ENCODE measurements around the gene RPP40. TPM values are rescaled to one million over a fixed set of nuclear protein-coding genes. Genes with fewer than 3 reads are reported as not detected.

Gene RPP40
- total RNA-seq, 1 experiment from 2014 or later = 15.9 TPM

- Histone ChIP-seq H4K20me1 (ENCODE audit: insufficient read depth) (no peaks in the 10 kb centered on the region), H3K9me3 (ENCODE audit: control insufficient read depth in 1 of 2, insufficient read depth in 1 of 2, low read depth in 1 of 2, low read length in 2 of 2) (no peaks in the 10 kb centered on the region), H3K4me2 (ENCODE audit: low read length) (no peak overlapping the region), H3K9me2 (ENCODE audit: insufficient read depth) (no peaks in the 10 kb centered on the region), H3K27me3 (ENCODE audit: insufficient read depth, low read length) (no peaks in the 10 kb centered on the region), H3K9ac (ENCODE audit: low read length) (no peak overlapping the region), H3K36me3 (ENCODE audit: control insufficient read depth in 1 of 2, insufficient read depth in 2 of 2, low read length in 2 of 2) (peaks cover 0 to 7% of the 10 kb centered on the region in 2 experiments; a peak in 2 of 4 replicates), H3K4me1 (ENCODE audit: control insufficient read depth in 1 of 2, insufficient read depth in 2 of 2, low read length in 2 of 2) (no peaks in the 10 kb centered on the region), H2AFZ (ENCODE audit: low read depth, low read length, poor library complexity, severe bottlenecking) (no peak overlapping the region), H3K4me3 (replicated peaks in 1 of 2; ENCODE audit: low read depth in 1 of 2, low read length in 2 of 2) (no peak overlapping the region), H3K27ac (ENCODE audit: low read depth, low read length) (no peak overlapping the region), H3K79me2 (ENCODE audit: insufficient read depth, low read length) (no peaks in the 10 kb centered on the region)
- ChIA-PET CTCF (no interaction called here), POLR2A (no interaction called here), RAD21 (ENCODE audit: low non-redundant PET in 1 of 2, low total read pairs in 2 of 2, uncharacterized antibody in 2 of 2, unreplicated experiment in 2 of 2) (no interaction called here)
- no TSS peak for BruUV-seq (replicated peaks)
- DNase-seq (ENCODE audit: low read depth, low spot score) (no peak), ATAC-seq (no peak)
- TF ChIP-seq TCF7L2 (IDR thresholded peaks at IDR 0.05; ENCODE audit: borderline replicate concordance, extremely low read depth, insufficient read depth, insufficient read length) = no peak
- intact Hi-C loops (cut with micrococcal nuclease) = no loop called here
These were observed 53.8 kb downstream of the RPP40 start for GRCh38 chr6:4950076-4950475.

GRCh38 chr6:4948781-4949450 is 54.9 kb downstream of the RPP40 start:
- intact Hi-C loops (cut with micrococcal nuclease) = no loop called here
- H2AFZ ChIP-seq (ENCODE audit: low read depth, low read length, poor library complexity, severe bottlenecking) = no peak overlapping the region
- no TSS peak for BruUV-seq (replicated peaks)
- RAD21 ChIA-PET (ENCODE audit: low non-redundant PET in 1 of 2, low total read pairs in 2 of 2, uncharacterized antibody in 2 of 2, unreplicated experiment in 2 of 2) = no interaction called here
- POLR2A ChIA-PET = no interaction called here
- no peak for DNase-seq (ENCODE audit: low read depth, low spot score)
- peaks cover 0 to 7% of the 10 kb centered on the region in 2 experiments; a peak in 2 of 4 replicates for H3K36me3 ChIP-seq (ENCODE audit: control insufficient read depth in 1 of 2, insufficient read depth in 2 of 2, low read length in 2 of 2)
- ATAC-seq = no peak
- TF ChIP-seq ELF1 (IDR thresholded peaks at IDR 0.05; ENCODE audit: borderline replicate concordance, low read depth) = no peak
- no peaks in the 10 kb centered on the region for H3K9me2 ChIP-seq (ENCODE audit: insufficient read depth)
- no peaks in the 10 kb centered on the region for H4K20me1 ChIP-seq (ENCODE audit: insufficient read depth)
- H3K4me2 ChIP-seq (ENCODE audit: low read length) = no peak overlapping the region
- no peaks in the 10 kb centered on the region for H3K4me1 ChIP-seq (ENCODE audit: control insufficient read depth in 1 of 2, insufficient read depth in 2 of 2, low read length in 2 of 2)
- H3K27me3 ChIP-seq (ENCODE audit: insufficient read depth, low read length) = no peaks in the 10 kb centered on the region
- no peaks in the 10 kb centered on the region for H3K9me3 ChIP-seq (ENCODE audit: control insufficient read depth in 1 of 2, insufficient read depth in 1 of 2, low read depth in 1 of 2, low read length in 2 of 2)
- no peak overlapping the region for H3K4me3 ChIP-seq (replicated peaks in 1 of 2; ENCODE audit: low read depth in 1 of 2, low read length in 2 of 2)
- CTCF ChIA-PET = no interaction called here
- H3K27ac ChIP-seq (ENCODE audit: low read depth, low read length) = no peak overlapping the region
- H3K9ac ChIP-seq (ENCODE audit: low read length) = no peak overlapping the region
- H3K79me2 ChIP-seq (ENCODE audit: insufficient read depth, low read length) = no peaks in the 10 kb centered on the region
